Esophagus squamous epithelium (tissue), 4 donors: ENCODE data around the gene DPH6.
A peak's percentile ranks its signal among the peaks of the same experiment; 100 is the strongest.

ENCODE experiments used
- CTCF ChIP-seq, 6 experiments: fragments of 450-650 bp in 4 of 6; fragments of 200-600 bp in 2 of 6; sonication (generic) in 2 of 6; IDR thresholded peaks; one replicate each; pipeline ENCODE4 v1.5.1; 2016 to 2019; ENCODE audit warnings: antibody characterized with exemption in 6 of 6, mild to moderate bottlenecking in 4 of 6, moderate library complexity in 4 of 6
- POLR2A ChIP-seq, 4 donors: fragments of 450-650 bp; IDR thresholded peaks; one replicate each; pipeline ENCODE4 v1.6.1; 2017; ENCODE audit warnings: antibody characterized with exemption in 4 of 4, mild to moderate bottlenecking in 4 of 4, moderate library complexity in 3 of 4

- TF ChIP-seq CTCF (IDR thresholded peaks at IDR 0.05) = peak in 2 of 6 experiments; percentile 11 to 13
- peak in 3 of 4 donors; percentile 25 to 68 (median 47) for TF ChIP-seq POLR2A (IDR thresholded peaks at IDR 0.05)
These were observed at the start of gene DPH6 for GRCh38 chr15:35545824-35546510.
